GM19328 (cell line): ENCODE data around the gene HS2ST1.
"Not testable (repeated sequence)": the region's sequence is repeated elsewhere in the genome, so short reads cannot be mapped to it uniquely, and the experiment has no call there.

Experiments used
- ATAC-seq: cut with Tn5 transposase; IDR thresholded peaks from one replicate; pipeline ENCODE4 v1.9.1; 2021; ENCODE audit warnings: mild to moderate bottlenecking, moderate library complexity; ENCODE audit not compliant: unreplicated experiment

The HS2ST1 gene

GRCh38 chr1:86965012-86965826 is 50.8 kb downstream of the HS2ST1 start:
- no peak for ATAC-seq

DNA sequence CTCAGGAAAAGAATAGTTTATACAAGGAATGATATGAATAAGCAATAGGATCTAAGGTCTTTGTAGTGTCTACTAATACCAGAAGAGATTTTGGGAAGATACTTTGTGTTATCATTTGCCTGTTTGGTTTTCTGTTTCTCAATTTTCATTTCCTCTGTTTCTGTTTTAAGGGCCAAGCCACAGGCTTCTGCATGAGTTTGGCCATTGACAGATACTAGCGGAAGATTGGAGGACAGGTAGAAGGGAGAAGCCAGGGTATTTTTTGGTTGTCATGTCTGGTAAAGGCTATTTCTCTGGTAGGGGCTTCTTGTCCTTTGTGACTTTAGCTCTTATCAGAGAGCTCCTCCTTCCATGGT is 51.4 kb downstream of the HS2ST1 start:
- no peak for ATAC-seq

GRCh38 chr1:86970938-86971337 is 56.5 kb downstream of the HS2ST1 start:
- ATAC-seq: no peak

DNA sequence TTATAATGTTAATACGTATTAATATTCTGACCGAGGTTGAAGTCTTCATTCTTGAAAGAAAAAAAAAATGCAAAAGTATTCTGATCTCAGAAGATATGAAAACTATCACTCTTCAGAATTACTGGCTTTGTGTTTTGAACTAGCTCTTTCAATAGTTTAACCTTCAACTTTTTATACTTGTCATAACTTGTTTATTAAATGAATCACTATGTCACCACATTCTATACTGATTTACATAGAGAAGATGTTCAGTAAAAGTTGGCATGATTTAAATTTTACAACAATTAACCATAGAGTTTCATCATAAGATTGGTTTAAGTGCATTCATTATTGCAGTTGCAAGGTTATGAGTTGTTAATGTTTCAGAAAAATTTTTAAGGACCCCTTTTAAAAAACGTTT is 57.3 kb downstream of the HS2ST1 start:
- no peak for ATAC-seq

GRCh38 chr1:86972262-86972661 is 57.8 kb downstream of the HS2ST1 start:
- ATAC-seq: no peak

DNA sequence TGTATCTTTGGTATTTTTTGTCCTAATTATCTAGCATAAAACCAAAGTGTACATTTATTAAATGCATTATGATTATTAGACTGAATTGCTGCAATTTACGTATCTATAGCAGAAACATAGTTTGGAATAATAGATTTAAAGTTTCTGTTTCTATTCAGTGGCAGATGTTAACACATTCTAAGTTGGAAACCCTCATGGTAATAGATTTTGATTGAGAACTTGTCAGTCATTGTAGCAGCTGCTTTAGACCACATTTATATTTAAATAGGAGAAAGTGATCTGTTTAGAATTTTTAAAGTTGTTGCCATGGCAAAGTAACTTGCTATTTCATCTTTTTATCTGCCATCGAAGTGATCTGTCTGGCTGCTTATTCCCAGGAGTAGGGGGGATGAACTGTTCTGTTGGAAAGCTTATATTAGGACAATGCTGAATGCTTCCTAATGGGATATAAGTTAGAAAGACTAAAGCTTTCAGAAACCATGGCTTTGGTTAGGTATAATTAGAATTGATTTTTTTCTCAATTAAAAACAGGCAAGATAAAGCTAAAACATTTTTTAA is 61.6 kb downstream of the HS2ST1 start:
- no peak for ATAC-seq

DNA sequence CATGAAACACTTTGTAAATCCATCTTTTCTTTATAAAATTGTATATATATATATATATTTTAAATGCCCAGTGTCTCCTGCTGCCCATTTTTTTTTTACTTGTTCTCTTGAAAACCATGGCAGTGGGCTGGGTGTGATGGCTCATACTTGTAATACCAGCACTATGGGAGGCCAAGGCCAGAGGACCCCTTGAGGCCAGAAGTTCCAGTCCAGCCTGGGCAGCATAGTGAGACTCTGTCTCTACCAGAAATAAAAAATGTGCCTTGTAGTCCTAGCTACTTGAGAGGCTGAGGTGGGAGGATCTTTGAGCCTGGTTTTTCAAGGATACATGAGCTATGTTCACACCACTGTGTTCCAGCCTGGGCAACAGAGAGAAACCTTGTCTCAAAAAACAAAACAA is 62.2 kb downstream of the HS2ST1 start:
- ATAC-seq: no peak

DNA sequence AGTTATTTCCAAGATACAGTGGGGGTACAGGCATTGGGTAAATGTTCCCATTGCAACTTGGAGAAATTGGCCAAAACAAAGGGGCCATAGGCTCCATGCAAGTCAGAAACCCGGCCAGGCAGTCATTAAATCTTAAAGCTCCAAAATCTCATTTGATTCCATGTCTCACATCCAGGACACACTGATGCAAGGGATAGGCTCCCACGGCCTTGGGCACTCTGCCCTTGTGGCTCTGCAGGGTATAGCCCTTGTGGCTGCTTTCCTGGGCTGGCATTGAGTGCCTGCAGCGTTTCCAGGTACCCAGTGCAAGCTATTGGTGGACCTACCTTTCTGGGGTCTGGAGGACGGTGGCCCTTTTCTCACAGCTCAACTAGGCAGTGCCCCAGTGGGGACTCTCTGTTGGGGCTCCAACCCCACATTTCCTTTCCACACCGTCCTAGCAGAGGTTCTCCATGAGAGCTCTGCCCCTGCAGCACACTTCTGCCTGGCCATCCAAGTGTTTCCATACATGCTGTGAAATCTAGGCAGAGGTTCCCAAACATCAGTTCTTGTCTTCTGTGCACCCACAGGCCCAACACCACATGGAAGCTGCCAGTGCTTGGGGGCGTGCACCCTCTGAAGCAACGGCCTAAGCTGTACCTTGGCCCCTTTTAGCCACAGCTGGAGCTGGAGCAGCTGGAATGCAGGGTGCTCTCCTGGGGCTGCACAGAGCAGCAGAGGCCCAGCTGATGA is 67.2 kb downstream of the HS2ST1 start:
- no peak for ATAC-seq

DNA sequence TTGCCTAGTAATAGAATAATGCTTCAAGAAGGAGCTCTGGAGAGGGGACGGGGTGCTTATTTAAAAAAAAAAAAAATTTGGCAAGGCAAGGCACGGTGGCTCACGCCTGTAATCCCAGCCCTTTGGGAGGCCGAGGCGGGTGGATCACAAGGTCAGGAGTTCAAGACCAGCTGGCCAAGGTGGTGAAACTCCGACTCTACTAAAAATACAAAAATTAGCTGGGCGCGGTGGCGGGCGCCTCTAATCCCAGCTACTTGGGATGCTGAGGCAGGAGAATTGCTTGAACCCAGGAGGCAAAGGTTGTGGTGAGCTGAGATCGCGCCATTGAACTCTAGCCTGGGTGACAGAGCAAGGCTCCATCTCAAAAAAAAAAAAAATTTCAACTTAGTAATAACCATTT is 69.2 kb downstream of the HS2ST1 start:
- not testable (repeated sequence) for ATAC-seq

DNA sequence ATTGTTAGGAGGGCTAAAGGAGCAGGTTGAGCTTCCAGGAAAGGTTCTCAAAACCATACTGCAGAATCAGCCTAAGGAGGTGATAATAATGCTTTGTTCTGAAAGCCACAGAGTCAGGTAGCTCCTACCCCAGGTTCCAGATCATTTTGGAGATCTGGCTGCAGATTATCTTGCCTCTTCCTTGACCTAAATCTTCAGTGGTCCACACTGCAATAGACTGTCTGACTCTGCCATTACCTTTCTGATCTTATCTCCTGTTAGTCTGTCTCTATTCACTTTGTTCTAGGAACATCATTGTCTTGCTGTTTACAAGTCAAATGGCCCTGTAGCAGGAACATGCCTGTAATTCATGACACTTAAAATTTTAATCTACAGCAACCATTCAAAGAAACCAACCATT is 73.0 kb downstream of the HS2ST1 start:
- ATAC-seq: no peak

GRCh38 chr1:86988835-86989234 is 74.4 kb downstream of the HS2ST1 start:
- no peak for ATAC-seq

- not testable (repeated sequence) for ATAC-seq
These were observed 75.3 kb downstream of the HS2ST1 start for GRCh38 chr1:86989690-86990089.

- no peak for ATAC-seq
These were observed 76.4 kb downstream of the HS2ST1 start for GRCh38 chr1:86990826-86991225.

DNA sequence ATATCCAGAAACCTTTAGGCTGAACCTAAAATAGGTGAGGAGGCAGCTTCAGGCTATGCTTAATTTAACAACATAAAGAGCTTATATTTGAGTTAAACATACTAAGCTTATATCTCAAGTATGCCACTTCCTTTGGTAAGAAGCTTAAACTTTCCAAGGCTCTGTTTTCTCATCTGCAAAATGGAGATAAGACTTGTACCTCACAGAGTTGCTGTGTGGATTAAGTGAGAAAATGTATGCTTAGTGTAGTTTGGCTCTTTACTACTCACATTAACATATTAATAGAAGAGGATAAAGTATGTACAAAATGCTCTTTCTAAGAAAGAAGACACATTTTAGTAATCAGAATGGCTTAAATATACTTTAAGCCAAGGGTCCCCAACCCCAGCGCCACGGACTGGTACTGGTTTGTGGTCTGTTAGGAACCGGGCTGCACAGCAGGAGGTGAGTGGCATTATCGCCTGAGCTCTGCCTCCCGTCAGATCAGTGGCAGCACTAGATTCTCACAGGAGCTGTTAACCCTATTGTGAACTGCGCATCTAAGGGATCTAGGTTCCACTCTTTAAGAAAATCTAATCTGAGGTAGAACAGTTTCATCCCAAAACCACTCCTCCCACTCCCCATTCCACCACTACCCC is 77.2 kb downstream of the HS2ST1 start:
- no peak for ATAC-seq

GRCh38 chr1:86992861-86993260 is 78.4 kb downstream of the HS2ST1 start:
- ATAC-seq: no peak

DNA sequence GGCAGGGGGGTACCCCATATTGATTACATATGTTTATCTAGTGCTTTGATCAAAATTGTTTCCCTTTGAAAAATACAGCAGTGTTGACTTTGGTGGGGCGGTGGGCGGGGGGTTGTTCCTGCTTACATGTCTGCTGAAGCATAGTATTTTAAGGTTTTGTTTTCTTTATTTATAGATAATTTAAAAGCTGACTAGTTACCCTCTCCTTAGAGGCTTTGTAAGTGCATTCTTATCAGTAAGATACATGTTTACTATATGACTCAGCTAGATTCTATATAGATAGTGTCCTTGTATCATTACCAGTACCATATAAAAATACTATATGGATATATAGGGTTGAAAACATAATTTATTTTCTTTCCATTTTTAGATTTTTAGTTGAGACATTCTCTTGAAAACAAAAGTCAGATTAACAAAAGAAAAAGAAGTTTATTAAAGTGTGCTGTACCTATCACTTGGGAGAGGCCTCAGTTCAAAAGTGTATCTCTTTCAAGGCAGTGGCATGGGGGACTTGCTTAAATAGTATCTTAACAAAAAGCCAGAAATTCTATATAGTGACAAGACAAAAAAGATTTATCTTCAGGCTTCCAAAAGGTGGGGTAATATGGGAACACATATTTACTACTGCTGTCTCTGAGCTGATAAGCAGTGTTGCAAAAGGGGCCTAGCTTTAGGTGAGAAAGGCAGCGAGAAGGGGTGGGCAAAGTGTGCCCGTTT is 79.0 kb downstream of the HS2ST1 start:
- no peak for ATAC-seq

DNA sequence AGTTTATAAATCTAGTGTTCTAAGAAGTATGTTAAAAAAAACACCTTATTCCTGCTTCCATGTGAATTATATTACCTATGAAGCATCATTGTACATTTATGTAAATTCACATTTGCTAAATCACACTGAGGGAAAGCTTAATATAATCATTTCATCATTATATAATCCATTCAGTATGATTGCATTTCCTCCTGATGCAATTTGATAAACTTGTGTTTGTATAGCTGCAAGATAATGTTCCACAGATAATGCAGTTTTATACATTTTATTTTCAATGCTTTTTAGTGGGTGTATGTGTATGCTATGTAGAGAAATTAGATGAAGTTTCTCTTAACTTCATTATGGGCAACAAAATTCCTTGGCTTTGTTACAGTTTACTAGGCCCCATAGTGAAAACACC is 79.6 kb downstream of the HS2ST1 start:
- ATAC-seq: no peak

DNA sequence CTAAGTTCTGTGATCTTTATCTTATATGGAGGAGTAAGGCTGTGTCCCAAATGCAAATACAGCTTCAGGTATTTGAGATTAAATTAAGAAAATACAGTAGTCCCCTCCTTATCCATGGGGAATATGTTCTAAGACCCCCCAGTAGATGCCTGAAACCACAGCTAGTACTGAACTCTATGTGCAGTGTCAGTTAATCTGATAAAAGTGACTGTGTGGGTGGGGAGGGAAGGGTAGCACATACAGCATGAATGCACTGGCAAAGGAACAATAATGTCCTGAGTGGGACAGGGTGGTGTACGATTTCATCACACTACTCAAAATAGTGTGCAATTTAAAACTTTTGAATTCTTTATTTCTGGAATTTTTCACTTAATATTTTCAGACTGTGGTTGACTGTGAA is 83.1 kb downstream of the HS2ST1 start:
- ATAC-seq: no peak

GRCh38 chr1:86998280-86998679 is 83.8 kb downstream of the HS2ST1 start:
- no peak for ATAC-seq

DNA sequence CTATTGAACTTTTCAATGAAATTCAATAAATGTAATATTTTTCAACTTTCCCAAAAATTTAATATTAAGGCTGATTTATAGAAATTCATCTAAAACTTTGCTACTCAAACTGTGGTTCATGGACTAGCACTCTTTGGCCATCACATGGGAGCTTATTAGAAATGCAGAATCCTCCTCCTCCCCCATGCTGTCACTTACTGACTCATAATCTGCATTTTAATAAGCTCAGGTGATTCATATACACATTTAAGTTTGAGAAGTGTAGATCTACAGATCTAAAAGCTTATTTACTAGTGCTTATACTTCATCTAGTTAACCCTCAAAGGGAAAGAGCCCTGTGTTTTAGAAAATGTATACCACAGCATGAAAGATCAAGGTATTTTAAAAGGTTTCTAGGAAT is 84.3 kb downstream of the HS2ST1 start:
- no peak for ATAC-seq

DNA sequence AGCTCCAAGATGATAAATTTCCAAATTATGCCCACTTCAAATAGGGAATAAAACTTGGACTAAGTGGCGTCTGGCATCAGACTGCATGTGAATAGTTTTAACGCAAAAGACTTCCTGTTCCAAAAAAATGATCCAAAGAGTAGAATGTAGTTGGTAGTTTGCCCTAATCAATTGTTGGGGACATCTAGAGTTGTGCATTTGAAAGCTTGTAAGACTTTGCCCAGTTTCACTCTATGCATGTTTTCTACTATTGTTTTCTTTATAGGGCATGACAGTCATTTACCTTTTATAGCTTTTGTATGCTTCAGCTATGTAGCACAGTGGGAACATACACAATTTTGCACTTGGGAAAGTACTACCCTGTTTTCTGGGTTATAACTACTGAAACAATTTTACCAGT is 86.0 kb downstream of the HS2ST1 start:
- no peak for ATAC-seq
